ENCODE results near the gene NUP160. TPM values are rescaled to one million over a fixed set of nuclear protein-coding genes. Genes with fewer than 3 reads are reported as not detected.
A peak's percentile ranks its signal among the peaks of the same experiment; 100 is the strongest.
"Not testable (repeated sequence)": the region's sequence is repeated elsewhere in the genome, so short reads cannot be mapped to it uniquely, and the experiment has no call there.

Gene NUP160
- total RNA-seq, 1 donor from 2014 or later: 91.9 TPM

- no peak for DNase-seq (ENCODE audit: low spot score)
- H3K9me3 Mint-ChIP-seq: no peaks in the 10 kb centered on the region
- peaks cover 11% of the 10 kb centered on the region for H3K4me1 Mint-ChIP-seq (ENCODE audit: low read depth)
- H3K36me3 Mint-ChIP-seq (ENCODE audit: low read depth): no peaks in the 10 kb centered on the region
- H3K27ac Mint-ChIP-seq: no peak overlapping the region
- no peak overlapping the region for H3K4me3 Mint-ChIP-seq
- intact Hi-C loops (cut with micrococcal nuclease): no loop called here
- H3K27me3 Mint-ChIP-seq (ENCODE audit: insufficient read depth): no peaks in the 10 kb centered on the region
These were observed 9.3 kb upstream of the NUP160 start for GRCh38 chr11:47857485-47857884.

- H3K27ac Mint-ChIP-seq: no peak overlapping the region
- DNase-seq (ENCODE audit: low spot score): no peak
- no peaks in the 10 kb centered on the region for H3K27me3 Mint-ChIP-seq (ENCODE audit: insufficient read depth)
- no peaks in the 10 kb centered on the region for H3K9me3 Mint-ChIP-seq
- peaks cover 12% of the 10 kb centered on the region for H3K4me1 Mint-ChIP-seq (ENCODE audit: low read depth)
- no peak overlapping the region for H3K4me3 Mint-ChIP-seq
- intact Hi-C loops (cut with micrococcal nuclease): no loop called here
- no peaks in the 10 kb centered on the region for H3K36me3 Mint-ChIP-seq (ENCODE audit: low read depth)
These were observed 8.0 kb upstream of the NUP160 start for GRCh38 chr11:47856186-47856585.

- H3K4me3 Mint-ChIP-seq: no peak overlapping the region
- H3K27ac Mint-ChIP-seq: no peak overlapping the region
- intact Hi-C loops (cut with micrococcal nuclease): no loop called here
- no peaks in the 10 kb centered on the region for H3K36me3 Mint-ChIP-seq (ENCODE audit: low read depth)
- peaks cover 25% of the 10 kb centered on the region for H3K4me1 Mint-ChIP-seq (ENCODE audit: low read depth)
- H3K27me3 Mint-ChIP-seq (ENCODE audit: insufficient read depth): no peaks in the 10 kb centered on the region
- no peaks in the 10 kb centered on the region for H3K9me3 Mint-ChIP-seq
- DNase-seq (ENCODE audit: low spot score): no peak
These were observed 6.5 kb upstream of the NUP160 start for GRCh38 chr11:47854667-47855066.

- Mint-ChIP-seq H3K4me3 (no peak overlapping the region), H3K9me3 (no peaks in the 10 kb centered on the region), H3K27ac (no peak overlapping the region), H3K27me3 (ENCODE audit: insufficient read depth) (no peaks in the 10 kb centered on the region), H3K36me3 (ENCODE audit: low read depth) (peaks cover 7% of the 10 kb centered on the region), H3K4me1 (ENCODE audit: low read depth) (peaks cover 37% of the 10 kb centered on the region)
- DNase-seq (ENCODE audit: low spot score): no peak
- intact Hi-C loops (cut with micrococcal nuclease): loop anchor here (2.0 kb wide), 1 partner anchor 273 kb away; the partner anchor contains the start of genes KBTBD4 and NDUFS3
These were observed 3.9 kb upstream of the NUP160 start for GRCh38 chr11:47852053-47852452.

- H3K36me3 Mint-ChIP-seq (ENCODE audit: low read depth): peaks cover 17% of the 10 kb centered on the region
- no peaks in the 10 kb centered on the region for H3K9me3 Mint-ChIP-seq
- H3K4me3 Mint-ChIP-seq: peak overlapping the region; percentile 46
- intact Hi-C loops (cut with micrococcal nuclease): no loop called here
- H3K4me1 Mint-ChIP-seq (ENCODE audit: low read depth): peaks cover 47% of the 10 kb centered on the region
- peak overlapping the region; percentile 78 for H3K27ac Mint-ChIP-seq
- no peak for DNase-seq (ENCODE audit: low spot score)
- H3K27me3 Mint-ChIP-seq (ENCODE audit: insufficient read depth): no peaks in the 10 kb centered on the region
These were observed 2.2 kb upstream of the NUP160 start for GRCh38 chr11:47850337-47850736.

- H3K4me1 Mint-ChIP-seq (ENCODE audit: low read depth): peaks cover 47% of the 10 kb centered on the region
- H3K9me3 Mint-ChIP-seq: no peaks in the 10 kb centered on the region
- H3K4me3 Mint-ChIP-seq: peak overlapping the region; percentile 98
- DNase-seq (ENCODE audit: low spot score): no peak
- H3K27ac Mint-ChIP-seq: peak overlapping the region; percentile 100
- intact Hi-C loops (cut with micrococcal nuclease): loop anchor here (1.0 to 5.0 kb wide), 10 partner anchors 14 to 631 kb away; partner anchors contain the start of genes AGBL2, MTCH2 and SLC39A13
- peaks cover 18% of the 10 kb centered on the region for H3K36me3 Mint-ChIP-seq (ENCODE audit: low read depth)
- no peaks in the 10 kb centered on the region for H3K27me3 Mint-ChIP-seq (ENCODE audit: insufficient read depth)
These were observed 578 bp upstream of the NUP160 start for GRCh38 chr11:47848700-47849155.

GRCh38 chr11:47847537-47847891 is 636 bp downstream of the NUP160 start:
- H3K36me3 Mint-ChIP-seq (ENCODE audit: low read depth): peaks cover 18% of the 10 kb centered on the region
- intact Hi-C loops (cut with micrococcal nuclease): loop anchor here (1.0 to 5.0 kb wide), 4 partner anchors 80 to 630 kb away; partner anchors contain the start of gene FNBP4
- peak overlapping the region; percentile 98 for H3K4me3 Mint-ChIP-seq
- DNase-seq (ENCODE audit: low spot score): no peak
- H3K27me3 Mint-ChIP-seq (ENCODE audit: insufficient read depth): no peaks in the 10 kb centered on the region
- H3K9me3 Mint-ChIP-seq: no peaks in the 10 kb centered on the region
- peaks cover 47% of the 10 kb centered on the region for H3K4me1 Mint-ChIP-seq (ENCODE audit: low read depth)
- peak overlapping the region; percentile 100 for H3K27ac Mint-ChIP-seq

GRCh38 chr11:47846998-47847397 is 1.2 kb downstream of the NUP160 start:
- H3K27me3 Mint-ChIP-seq (ENCODE audit: insufficient read depth): no peaks in the 10 kb centered on the region
- peaks cover 47% of the 10 kb centered on the region for H3K4me1 Mint-ChIP-seq (ENCODE audit: low read depth)
- H3K36me3 Mint-ChIP-seq (ENCODE audit: low read depth): peaks cover 18% of the 10 kb centered on the region
- peak overlapping the region; percentile 100 for H3K27ac Mint-ChIP-seq
- no peaks in the 10 kb centered on the region for H3K9me3 Mint-ChIP-seq
- DNase-seq (ENCODE audit: low spot score): no peak
- H3K4me3 Mint-ChIP-seq: peak overlapping the region; percentile 98
- intact Hi-C loops (cut with micrococcal nuclease): loop anchor here (1.0 to 5.0 kb wide), 4 partner anchors 80 to 630 kb away; partner anchors contain the start of gene FNBP4

GRCh38 chr11:47843361-47844055 is 4.6 kb downstream of the NUP160 start:
- no peak for DNase-seq (ENCODE audit: low spot score)
- H3K36me3 Mint-ChIP-seq (ENCODE audit: low read depth): peaks cover 26% of the 10 kb centered on the region
- intact Hi-C loops (cut with micrococcal nuclease): no loop called here
- no peak overlapping the region for H3K27ac Mint-ChIP-seq
- no peaks in the 10 kb centered on the region for H3K27me3 Mint-ChIP-seq (ENCODE audit: insufficient read depth)
- H3K4me1 Mint-ChIP-seq (ENCODE audit: low read depth): peaks cover 18% of the 10 kb centered on the region
- no peak overlapping the region for H3K4me3 Mint-ChIP-seq
- no peaks in the 10 kb centered on the region for H3K9me3 Mint-ChIP-seq

GRCh38 chr11:47842749-47843148 is 5.4 kb downstream of the NUP160 start:
- Mint-ChIP-seq H3K27me3 (ENCODE audit: insufficient read depth) (no peaks in the 10 kb centered on the region), H3K27ac (no peak overlapping the region), H3K4me1 (ENCODE audit: low read depth) (peaks cover 17% of the 10 kb centered on the region), H3K36me3 (ENCODE audit: low read depth) (peaks cover 29% of the 10 kb centered on the region), H3K9me3 (no peaks in the 10 kb centered on the region), H3K4me3 (no peak overlapping the region)
- intact Hi-C loops (cut with micrococcal nuclease): no loop called here
- no peak for DNase-seq (ENCODE audit: low spot score)

- no peak overlapping the region for H3K27ac Mint-ChIP-seq
- H3K4me3 Mint-ChIP-seq: no peak overlapping the region
- DNase-seq (ENCODE audit: low spot score): no peak
- H3K36me3 Mint-ChIP-seq (ENCODE audit: low read depth): peaks cover 38% of the 10 kb centered on the region
- H3K4me1 Mint-ChIP-seq (ENCODE audit: low read depth): no peaks in the 10 kb centered on the region
- H3K9me3 Mint-ChIP-seq: no peaks in the 10 kb centered on the region
- intact Hi-C loops (cut with micrococcal nuclease): no loop called here
- H3K27me3 Mint-ChIP-seq (ENCODE audit: insufficient read depth): no peaks in the 10 kb centered on the region
These were observed 10.2 kb downstream of the NUP160 start for GRCh38 chr11:47837929-47838328.

GRCh38 chr11:47837292-47837691 is 10.9 kb downstream of the NUP160 start:
- peaks cover 44% of the 10 kb centered on the region for H3K36me3 Mint-ChIP-seq (ENCODE audit: low read depth)
- no peaks in the 10 kb centered on the region for H3K27me3 Mint-ChIP-seq (ENCODE audit: insufficient read depth)

GRCh38 chr11:47830013-47830412 is 18.1 kb downstream of the NUP160 start:
- H3K27ac Mint-ChIP-seq; DNase-seq (ENCODE audit: low spot score); intact Hi-C loops (cut with micrococcal nuclease); H3K27me3 Mint-ChIP-seq (ENCODE audit: insufficient read depth); H3K9me3 Mint-ChIP-seq; H3K4me3 Mint-ChIP-seq: not testable (repeated sequence)
- peaks cover 41% of the 10 kb centered on the region for H3K36me3 Mint-ChIP-seq (ENCODE audit: low read depth)
- H3K4me1 Mint-ChIP-seq (ENCODE audit: low read depth): peaks cover 11% of the 10 kb centered on the region

More at GRCh38 chr11:47837292-47837691, 10.9 kb downstream of the NUP160 start:
- Mint-ChIP-seq H3K4me3 (no peak overlapping the region), H3K9me3 (no peaks in the 10 kb centered on the region), H3K4me1 (ENCODE audit: low read depth) (no peaks in the 10 kb centered on the region), H3K27ac (no peak overlapping the region)
- intact Hi-C loops (cut with micrococcal nuclease): no loop called here
- no peak for DNase-seq (ENCODE audit: low spot score)
